Measurements from ENCODE around the gene ASZ1.

The ASZ1 gene

GRCh38 chr7:117402109-117402508 lies 25.2 kb downstream of the ASZ1 start:
- FAIRE-seq (no peak), DNase-seq (ENCODE audit: insufficient read length, low spot score) (no peak)

GRCh38 chr7:117401293-117402002 lies 25.8 kb downstream of the ASZ1 start:
- FAIRE-seq: no peak
- DNase-seq (ENCODE audit: insufficient read length, low spot score): no peak

- no peak for DNase-seq (ENCODE audit: insufficient read length, low spot score)
- no peak for FAIRE-seq
Observed at GRCh38 chr7:117399820-117400422, 27.4 kb downstream of the ASZ1 start.

GRCh38 chr7:117395743-117396142 lies 31.6 kb downstream of the ASZ1 start:
- FAIRE-seq (no peak), DNase-seq (ENCODE audit: insufficient read length, low spot score) (no peak)

GRCh38 chr7:117393781-117394180 lies 33.5 kb downstream of the ASZ1 start:
- FAIRE-seq (no peak), DNase-seq (ENCODE audit: insufficient read length, low spot score) (no peak)

GRCh38 chr7:117389871-117390270 lies 37.4 kb downstream of the ASZ1 start:
- no peak for FAIRE-seq
- DNase-seq (ENCODE audit: insufficient read length, low spot score): no peak

GRCh38 chr7:117386110-117386706 lies 41.1 kb downstream of the ASZ1 start:
- DNase-seq (ENCODE audit: insufficient read length, low spot score) (no peak), FAIRE-seq (no peak)

GRCh38 chr7:117385363-117386109 lies 41.8 kb downstream of the ASZ1 start:
- DNase-seq (ENCODE audit: insufficient read length, low spot score) (no peak), FAIRE-seq (no peak)

GRCh38 chr7:117384688-117385362 lies 42.5 kb downstream of the ASZ1 start:
- no peak for DNase-seq (ENCODE audit: insufficient read length, low spot score)
- no peak for FAIRE-seq

GRCh38 chr7:117383483-117384189 lies 43.7 kb downstream of the ASZ1 start:
- no peak for DNase-seq (ENCODE audit: insufficient read length, low spot score)
- FAIRE-seq: no peak

- DNase-seq (ENCODE audit: insufficient read length, low spot score) (no peak), FAIRE-seq (no peak)
Observed at GRCh38 chr7:117383046-117383445, 44.2 kb downstream of the ASZ1 start.

GRCh38 chr7:117381362-117381761 lies 45.9 kb downstream of the ASZ1 start:
- no peak for FAIRE-seq
- DNase-seq (ENCODE audit: insufficient read length, low spot score): no peak

GRCh38 chr7:117375380-117375779 lies 51.9 kb downstream of the ASZ1 start:
- DNase-seq (ENCODE audit: insufficient read length, low spot score) (no peak), FAIRE-seq (no peak)

GRCh38 chr7:117372073-117372472 lies 55.2 kb downstream of the ASZ1 start:
- DNase-seq (ENCODE audit: insufficient read length, low spot score) (no peak), FAIRE-seq (no peak)

- no peak for DNase-seq (ENCODE audit: insufficient read length, low spot score)
- FAIRE-seq: no peak
Observed at GRCh38 chr7:117364339-117365080, 62.8 kb downstream of the ASZ1 start.

- no peak for FAIRE-seq
- no peak for DNase-seq (ENCODE audit: insufficient read length, low spot score)
Observed at GRCh38 chr7:117362294-117362888, 64.9 kb downstream of the ASZ1 start.

- no peak for FAIRE-seq
- no peak for DNase-seq (ENCODE audit: insufficient read length, low spot score)
Observed at GRCh38 chr7:117350027-117350426, 77.3 kb downstream of the ASZ1 start.

GRCh38 chr7:117349570-117349969 lies 77.7 kb downstream of the ASZ1 start:
- DNase-seq (ENCODE audit: insufficient read length, low spot score): no peak
- FAIRE-seq: no peak

GRCh38 chr7:117347962-117348672 lies 79.2 kb downstream of the ASZ1 start:
- FAIRE-seq (no peak), DNase-seq (ENCODE audit: insufficient read length, low spot score) (no peak)
